Testis (tissue), 2 donors: ENCODE results near the gene HSPB6.

Experiments used
- POLR2A ChIP-seq: fragments of 450-650 bp; IDR thresholded peaks from one replicate; pipeline ENCODE4 v1.6.1; 2017; ENCODE audit warnings: antibody characterized with exemption, mild to moderate bottlenecking, moderate library complexity
- TF ChIP-seq, protein P1 (sequence below), 3 experiments: fragments of 450-650 bp in 2 of 3; fragments of 200-600 bp in 1 of 3; sonication (generic) in 1 of 3; IDR thresholded peaks; one replicate each; pipeline ENCODE4 v1.5.1; 2016 to 2019; ENCODE audit warnings: antibody characterized with exemption in 3 of 3, mild to moderate bottlenecking in 2 of 3, moderate library complexity in 1 of 3

DNA sequence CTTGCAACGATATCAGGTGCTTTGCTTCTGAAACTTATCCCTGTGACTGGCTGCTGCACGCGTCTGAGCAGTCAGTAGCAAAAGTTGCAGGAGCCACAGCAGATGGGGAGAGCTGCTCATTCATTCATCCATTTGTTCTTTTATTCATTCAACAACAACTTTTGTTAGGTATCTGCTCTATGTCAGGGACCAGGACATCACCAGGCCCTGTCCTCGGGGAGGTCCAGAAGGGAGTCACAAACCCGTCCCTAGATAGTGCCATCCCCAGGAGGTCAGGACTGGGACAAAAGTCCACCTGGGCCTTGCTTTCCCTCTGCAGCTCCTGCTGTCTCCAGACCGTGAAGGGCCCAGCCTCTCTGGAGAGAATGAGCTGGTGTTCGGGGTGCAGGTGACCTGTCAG is 21.1 kb upstream of the HSPB6 start:
- TF ChIP-seq, protein P1, sequence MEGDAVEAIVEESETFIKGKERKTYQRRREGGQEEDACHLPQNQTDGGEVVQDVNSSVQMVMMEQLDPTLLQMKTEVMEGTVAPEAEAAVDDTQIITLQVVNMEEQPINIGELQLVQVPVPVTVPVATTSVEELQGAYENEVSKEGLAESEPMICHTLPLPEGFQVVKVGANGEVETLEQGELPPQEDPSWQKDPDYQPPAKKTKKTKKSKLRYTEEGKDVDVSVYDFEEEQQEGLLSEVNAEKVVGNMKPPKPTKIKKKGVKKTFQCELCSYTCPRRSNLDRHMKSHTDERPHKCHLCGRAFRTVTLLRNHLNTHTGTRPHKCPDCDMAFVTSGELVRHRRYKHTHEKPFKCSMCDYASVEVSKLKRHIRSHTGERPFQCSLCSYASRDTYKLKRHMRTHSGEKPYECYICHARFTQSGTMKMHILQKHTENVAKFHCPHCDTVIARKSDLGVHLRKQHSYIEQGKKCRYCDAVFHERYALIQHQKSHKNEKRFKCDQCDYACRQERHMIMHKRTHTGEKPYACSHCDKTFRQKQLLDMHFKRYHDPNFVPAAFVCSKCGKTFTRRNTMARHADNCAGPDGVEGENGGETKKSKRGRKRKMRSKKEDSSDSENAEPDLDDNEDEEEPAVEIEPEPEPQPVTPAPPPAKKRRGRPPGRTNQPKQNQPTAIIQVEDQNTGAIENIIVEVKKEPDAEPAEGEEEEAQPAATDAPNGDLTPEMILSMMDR (IDR thresholded peaks at IDR 0.05): no peak
- no peak for TF ChIP-seq POLR2A
